Fibroblast of the aortic adventitia (primary cell): ENCODE results near the gene CRYAB. TPM values are rescaled to one million over a fixed set of nuclear protein-coding genes. Genes with fewer than 3 reads are reported as not detected.
"Not testable (repeated sequence)": the region's sequence is repeated elsewhere in the genome, so short reads cannot be mapped to it uniquely, and the experiment has no call there.

ENCODE experiments used
- DNase-seq: peaks from one replicate; pipeline ENCODE4 v3.0.0-alpha.2; 2010; ENCODE audit warnings: low read depth
- H3K4me3 ChIP-seq: 2 replicates; pipeline ENCODE4 v1.5.1; 2011; ENCODE audit warnings: low read depth, mild to moderate bottlenecking, control low read depth, low read length, moderate library complexity
- CTCF ChIP-seq: IDR thresholded peaks from 2 replicates; pipeline ENCODE4 v1.5.1; 2011; ENCODE audit warnings: mild to moderate bottlenecking, low read length, control low read depth, inconsistent platforms; ENCODE audit not compliant: insufficient read depth
- total RNA-seq: library from RNA; depleted of rRNA; stranded (reverse); fragments of >200 nt; gene quantifications from 2 replicates; pipeline ENCODE4 v1.2.3, GENCODE V29; 2012; ENCODE audit warnings: low replicate concordance

Gene CRYAB
- total RNA-seq, 1 donor: 60.2 TPM

GRCh38 chr11:111934306-111934705 lies 22.7 kb upstream of the CRYAB start:
- no peak for TF ChIP-seq CTCF
- DNase-seq: no peak
- no peak overlapping the region for H3K4me3 ChIP-seq

- no peak overlapping the region for H3K4me3 ChIP-seq
- peak; percentile 40 for DNase-seq
- no peak for TF ChIP-seq CTCF
These were observed 22.3 kb upstream of the CRYAB start for GRCh38 chr11:111933872-111934271.

- not testable (repeated sequence) for H3K4me3 ChIP-seq
These were observed 21.6 kb upstream of the CRYAB start for GRCh38 chr11:111933176-111933575.

GRCh38 chr11:111932611-111932950 lies 21.0 kb upstream of the CRYAB start:
- TF ChIP-seq CTCF: no peak
- no peak overlapping the region for H3K4me3 ChIP-seq
- no peak for DNase-seq

More at GRCh38 chr11:111933176-111933575, 21.6 kb upstream of the CRYAB start:
- DNase-seq: not testable (repeated sequence)

- TF ChIP-seq CTCF: no peak
- H3K4me3 ChIP-seq: no peak overlapping the region
- no peak for DNase-seq
These were observed 18.9 kb upstream of the CRYAB start for GRCh38 chr11:111930472-111930871.

- no peak for TF ChIP-seq CTCF
- H3K4me3 ChIP-seq: peak overlapping the region; percentile 64
- DNase-seq: peak; percentile 95
These were observed 15.2 kb upstream of the CRYAB start for GRCh38 chr11:111926505-111927391.

GRCh38 chr11:111925953-111926352 lies 14.4 kb upstream of the CRYAB start:
- no peak for TF ChIP-seq CTCF
- no peak for DNase-seq
- H3K4me3 ChIP-seq: no peak overlapping the region
